Measurements from ENCODE around the gene IFI6. TPM values are rescaled to one million over a fixed set of nuclear protein-coding genes. Genes with fewer than 3 reads are reported as not detected.
A peak's percentile ranks its signal among the peaks of the same experiment; 100 is the strongest.

IFI6 gene
- total and polyA plus RNA-seq, 2 donors (not counting 1 experiment from before 2014, with no cell fraction given) = 43.7 to 68.4 TPM

DNA sequence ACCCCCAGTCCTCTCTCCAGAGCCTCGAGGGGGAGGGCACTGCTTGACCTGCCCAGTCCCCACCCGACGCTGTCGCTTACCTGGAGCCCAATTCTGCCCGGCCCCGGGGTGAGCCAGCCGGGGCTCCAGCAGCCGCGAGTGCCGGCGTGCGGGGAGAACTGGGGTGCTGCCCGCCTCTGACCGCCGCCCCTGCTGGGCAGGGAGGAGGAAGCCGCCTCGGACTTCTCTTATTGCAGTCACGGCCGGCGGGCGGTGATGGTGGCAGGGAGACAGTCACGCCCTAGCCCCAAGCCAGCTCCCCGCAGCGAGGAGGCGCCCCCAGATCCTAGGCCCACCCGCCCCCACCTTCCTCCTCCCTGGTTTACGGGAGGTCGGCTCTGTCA is 37.0 kb downstream of the IFI6 start, which contains the start of gene FGR:
Gene FGR, minus strand, starts transcription at position 201 of the 383 bp plus-strand sequence. CDS start 11,269 bp downstream, outside the sequence.
- Histone ChIP-seq H2AFZ (ENCODE audit: low read length) (peak within 1 kb of the TSS; percentile 17), H3K27me3 (ENCODE audit: control insufficient read depth, insufficient read depth, low read length) (peaks cover 21% of the 10 kb centered on the region), H3K36me3 (ENCODE audit: control insufficient read depth, insufficient read depth, low read length) (no peaks in the 10 kb centered on the region), H3K9ac (ENCODE audit: insufficient read depth, low read length) (peak within 1 kb of the TSS; percentile 46), H3K4me3 (replicated peaks in 1 of 4; ENCODE audit: control extremely low read depth in 1 of 4, insufficient read depth in 1 of 4, low read depth in 3 of 4, low read length in 4 of 4) (peak within 1 kb of the TSS in 1 of 4 experiments; percentile 44), H4K20me1 (ENCODE audit: control insufficient read depth, extremely low read depth, insufficient read depth, low read length) (no peaks in the 10 kb centered on the region), H3K4me1 (ENCODE audit: control insufficient read depth, extremely low read depth, insufficient read depth, low read length) (no peaks in the 10 kb centered on the region), H3K4me2 (ENCODE audit: extremely low read depth, insufficient read depth, low read length) (peak within 1 kb of the TSS; percentile 25), H3K9me3 (ENCODE audit: control insufficient read depth, insufficient read depth, low read depth, low read length) (no peaks in the 10 kb centered on the region), H3K27ac (ENCODE audit: insufficient read depth, low read length) (no peak within 1 kb of the TSS), H3K79me2 (ENCODE audit: control insufficient read depth, insufficient read depth, low read length) (no peaks in the 10 kb centered on the region)
- TF ChIP-seq, protein P1, sequence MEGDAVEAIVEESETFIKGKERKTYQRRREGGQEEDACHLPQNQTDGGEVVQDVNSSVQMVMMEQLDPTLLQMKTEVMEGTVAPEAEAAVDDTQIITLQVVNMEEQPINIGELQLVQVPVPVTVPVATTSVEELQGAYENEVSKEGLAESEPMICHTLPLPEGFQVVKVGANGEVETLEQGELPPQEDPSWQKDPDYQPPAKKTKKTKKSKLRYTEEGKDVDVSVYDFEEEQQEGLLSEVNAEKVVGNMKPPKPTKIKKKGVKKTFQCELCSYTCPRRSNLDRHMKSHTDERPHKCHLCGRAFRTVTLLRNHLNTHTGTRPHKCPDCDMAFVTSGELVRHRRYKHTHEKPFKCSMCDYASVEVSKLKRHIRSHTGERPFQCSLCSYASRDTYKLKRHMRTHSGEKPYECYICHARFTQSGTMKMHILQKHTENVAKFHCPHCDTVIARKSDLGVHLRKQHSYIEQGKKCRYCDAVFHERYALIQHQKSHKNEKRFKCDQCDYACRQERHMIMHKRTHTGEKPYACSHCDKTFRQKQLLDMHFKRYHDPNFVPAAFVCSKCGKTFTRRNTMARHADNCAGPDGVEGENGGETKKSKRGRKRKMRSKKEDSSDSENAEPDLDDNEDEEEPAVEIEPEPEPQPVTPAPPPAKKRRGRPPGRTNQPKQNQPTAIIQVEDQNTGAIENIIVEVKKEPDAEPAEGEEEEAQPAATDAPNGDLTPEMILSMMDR (conservative IDR thresholded peaks at IDR 0.05 in 1 of 2, IDR thresholded peaks at IDR 0.05 in 1 of 2; ENCODE audit: low read depth in 1 of 2, low read length in 2 of 2) = no peak
- TF ChIP-seq EZH2 (IDR thresholded peaks at IDR 0.05; ENCODE audit: low read length, missing control alignments) = no peak
- no peak for DNase-seq (ENCODE audit: low read depth in 2 of 2)

GRCh38 chr1:27634177-27634984 is 37.6 kb downstream of the IFI6 start:
- TF ChIP-seq, protein P1 (conservative IDR thresholded peaks at IDR 0.05 in 1 of 2, IDR thresholded peaks at IDR 0.05 in 1 of 2; ENCODE audit: low read depth in 1 of 2, low read length in 2 of 2) = no peak
- TF ChIP-seq EZH2 (IDR thresholded peaks at IDR 0.05; ENCODE audit: low read length, missing control alignments) = peak; percentile 93
- peak overlapping the region; percentile 25 for H3K4me2 ChIP-seq (ENCODE audit: extremely low read depth, insufficient read depth, low read length)
- peak overlapping the region in 1 of 4 experiments; percentile 44 for H3K4me3 ChIP-seq (replicated peaks in 1 of 4; ENCODE audit: control extremely low read depth in 1 of 4, insufficient read depth in 1 of 4, low read depth in 3 of 4, low read length in 4 of 4)
- no peaks in the 10 kb centered on the region for H4K20me1 ChIP-seq (ENCODE audit: control insufficient read depth, extremely low read depth, insufficient read depth, low read length)
- peak in 1 of 2 donors; percentile 11 for DNase-seq (ENCODE audit: low read depth in 2 of 2)
- no peaks in the 10 kb centered on the region for H3K36me3 ChIP-seq (ENCODE audit: control insufficient read depth, insufficient read depth, low read length)
- no peaks in the 10 kb centered on the region for H3K9me3 ChIP-seq (ENCODE audit: control insufficient read depth, insufficient read depth, low read depth, low read length)
- no peaks in the 10 kb centered on the region for H3K4me1 ChIP-seq (ENCODE audit: control insufficient read depth, extremely low read depth, insufficient read depth, low read length)
- no peaks in the 10 kb centered on the region for H3K79me2 ChIP-seq (ENCODE audit: control insufficient read depth, insufficient read depth, low read length)
- no peak overlapping the region for H3K27ac ChIP-seq (ENCODE audit: insufficient read depth, low read length)
- peak overlapping the region; percentile 17 for H2AFZ ChIP-seq (ENCODE audit: low read length)
- peak overlapping the region; percentile 46 for H3K9ac ChIP-seq (ENCODE audit: insufficient read depth, low read length)
- peaks cover 25% of the 10 kb centered on the region for H3K27me3 ChIP-seq (ENCODE audit: control insufficient read depth, insufficient read depth, low read length)

- Histone ChIP-seq H2AFZ (ENCODE audit: low read length) (no peak overlapping the region), H4K20me1 (ENCODE audit: control insufficient read depth, extremely low read depth, insufficient read depth, low read length) (no peaks in the 10 kb centered on the region), H3K4me1 (ENCODE audit: control insufficient read depth, extremely low read depth, insufficient read depth, low read length) (no peaks in the 10 kb centered on the region), H3K9ac (ENCODE audit: insufficient read depth, low read length) (peak overlapping the region; percentile 46), H3K36me3 (ENCODE audit: control insufficient read depth, insufficient read depth, low read length) (no peaks in the 10 kb centered on the region), H3K27me3 (ENCODE audit: control insufficient read depth, insufficient read depth, low read length) (peaks cover 28% of the 10 kb centered on the region), H3K4me2 (ENCODE audit: extremely low read depth, insufficient read depth, low read length) (peak overlapping the region; percentile 25), H3K27ac (ENCODE audit: insufficient read depth, low read length) (no peak overlapping the region), H3K79me2 (ENCODE audit: control insufficient read depth, insufficient read depth, low read length) (no peaks in the 10 kb centered on the region), H3K4me3 (replicated peaks in 1 of 4; ENCODE audit: control extremely low read depth in 1 of 4, insufficient read depth in 1 of 4, low read depth in 3 of 4, low read length in 4 of 4) (peak overlapping the region in 1 of 4 experiments; percentile 44), H3K9me3 (ENCODE audit: control insufficient read depth, insufficient read depth, low read depth, low read length) (no peaks in the 10 kb centered on the region)
- no peak for TF ChIP-seq EZH2 (IDR thresholded peaks at IDR 0.05; ENCODE audit: low read length, missing control alignments)
- TF ChIP-seq, protein P1 (conservative IDR thresholded peaks at IDR 0.05 in 1 of 2, IDR thresholded peaks at IDR 0.05 in 1 of 2; ENCODE audit: low read depth in 1 of 2, low read length in 2 of 2) = no peak
- DNase-seq (ENCODE audit: low read depth in 2 of 2) = no peak
Measured at GRCh38 chr1:27633640-27634176, 38.3 kb downstream of the IFI6 start.

Data from fibroblast of lung (primary cell).